K562 (cell line): ENCODE results near the gene CHST13. TPM values are rescaled to one million over a fixed set of nuclear protein-coding genes. Genes with fewer than 3 reads are reported as not detected.

ENCODE experiments used
- ATAC-seq: fragments of 200-7000 bp; cut with Tn5 transposase; 3 replicates; pipeline ENCODE4 v1.9.1; 2020; ENCODE audit warnings: moderate library complexity
- BruUV-seq: library from RNA; stranded (reverse); fragments of 400-500 nt; replicated peaks from 2 replicates; lab custom pipeline; 2021; lab: Mats Ljungman, UMichigan
- CTCF ChIA-PET: fragments of 300-600 bp; formaldehyde crosslinking; extraction: SDS; loops from one replicate; lab custom pipeline; 2021; ENCODE audit warnings: low intra/inter-chr PET ratio; lab: Yijun Ruan, JAX
- POLR2A ChIA-PET: fragments of 300-600, 350-650 bp; sonication (Branson Sonifier 250); formaldehyde crosslinking; extraction: SDS; loops from one replicate; lab custom pipeline; 2021; ENCODE audit warnings: antibody characterized with exemption, inconsistent platforms; lab: Yijun Ruan, JAX
- DNase-seq, 4 experiments: peaks; one replicate each; pipeline versions ENCODE4 v3.0.0 to v3.0.0-alpha.2; 2011 to 2018; ENCODE audit warnings: low spot score in 3 of 4, mixed read lengths in 3 of 4; ENCODE audit errors: extremely low read depth in 1 of 4
- FAIRE-seq: peaks from 2 replicates; lab custom pipeline; 2011; peaks lifted over from hg19 to GRCh38; lab: Jason Lieb, UNC
- H2AFZ ChIP-seq: 2 replicates; pipeline ENCODE4 v1.6.0; 2011; ENCODE audit warnings: low read depth, low read length, control low read depth, inconsistent platforms
- H3K27ac ChIP-seq: fragments of 200-600 bp; 3 replicates; pipeline ENCODE4 v1.8.0; 2011; ENCODE audit warnings: low read depth, mild to moderate bottlenecking, control low read depth, inconsistent platforms, low read length, moderate library complexity, mixed read lengths; ENCODE audit errors: extremely low read depth
- H3K27me3 ChIP-seq, 2 experiments: fragments of 300-600 bp in 1 of 2; 2 replicates in 1 of 2; 3 replicates in 1 of 2; pipeline versions ENCODE4 v1.6.0 to v1.8.0; 2011; ENCODE audit warnings: inconsistent platforms in 2 of 2, low read length in 2 of 2, mild to moderate bottlenecking in 1 of 2, mixed read lengths in 1 of 2, moderate library complexity in 1 of 2; ENCODE audit not compliant: control insufficient read depth in 2 of 2, insufficient read depth in 2 of 2
- H3K36me3 ChIP-seq: fragments of 300-600 bp; 3 replicates; pipeline ENCODE4 v1.8.0; 2011; ENCODE audit warnings: mild to moderate bottlenecking, low read length, inconsistent platforms; ENCODE audit not compliant: control insufficient read depth, insufficient read depth
- H3K4me1 ChIP-seq, 2 experiments: fragments of 200-600 bp in 1 of 2; replicated peaks in 1 of 2; 2 replicates in 1 of 2; 3 replicates in 1 of 2; pipeline versions ENCODE4 v1.5.1 to v1.8.0; 2011; ENCODE audit warnings: inconsistent platforms in 2 of 2, low read length in 2 of 2, mild to moderate bottlenecking in 1 of 2, mixed read lengths in 1 of 2, moderate library complexity in 1 of 2; ENCODE audit not compliant: control insufficient read depth in 2 of 2, insufficient read depth in 2 of 2
- H3K4me2 ChIP-seq: 2 replicates; pipeline ENCODE4 v1.6.1; 2011; ENCODE audit warnings: low read length, control low read depth, inconsistent platforms, mixed read lengths; ENCODE audit not compliant: insufficient read depth
- H3K4me3 ChIP-seq: fragments of 200-600 bp; sonication (generic), shearing (Covaris generic); 2 replicates; pipeline ENCODE4 v1.5.1; 2016; ENCODE audit warnings: control low read depth, inconsistent platforms
- H3K79me2 ChIP-seq: fragments of 200-600 bp; 3 replicates; pipeline ENCODE4 v1.8.0; 2011; ENCODE audit warnings: low read length, inconsistent platforms; ENCODE audit not compliant: control insufficient read depth, insufficient read depth
- H3K9ac ChIP-seq, 2 experiments: 2 replicates each; pipeline versions ENCODE4 v1.6.0 to v1.6.1; 2011; ENCODE audit warnings: low read depth in 2 of 2, low read length in 2 of 2, control low read depth in 1 of 2, inconsistent platforms in 1 of 2, mild to moderate bottlenecking in 1 of 2, mixed read lengths in 1 of 2; ENCODE audit not compliant: insufficient read depth in 1 of 2
- H3K9me1 ChIP-seq: one replicate; pipeline ENCODE4 v1.6.0; 2011; ENCODE audit warnings: inconsistent platforms, mild to moderate bottlenecking, low read length, moderate library complexity; ENCODE audit not compliant: control insufficient read depth, insufficient read depth
- H3K9me3 ChIP-seq: replicated peaks from 2 replicates; pipeline ENCODE4 v1.5.1; 2011; ENCODE audit warnings: low read depth, low read length, inconsistent platforms; ENCODE audit not compliant: control insufficient read depth, insufficient read depth
- H4K20me1 ChIP-seq: replicated peaks from 2 replicates; pipeline ENCODE4 v1.6.1; 2011; ENCODE audit warnings: low read length, inconsistent platforms, mixed read lengths; ENCODE audit not compliant: control insufficient read depth, insufficient read depth
- CEBPG ChIP-seq, 3 experiments: fragments of 200-800 bp in 1 of 3; sonication (Bioruptor generic) in 1 of 3; sonication (generic) in 1 of 3; formaldehyde crosslinking in 1 of 3; IDR thresholded peaks in 2 of 3; conservative IDR thresholded peaks in 1 of 3; 2 replicates each; pipeline versions ENCODE4 v1.6.1 to v1.8.0; 2016 to 2022; ENCODE audit warnings: missing compliant biosample characterization in 2 of 3, missing genetic modification characterization in 2 of 3, mild to moderate bottlenecking in 1 of 3, missing genetic modification reagents in 1 of 3
- DDX20 ChIP-seq: fragments of 450-650 bp; IDR thresholded peaks from 2 replicates; pipeline ENCODE4 v1.6.1; 2016; ENCODE audit warnings: missing genetic modification characterization, low read depth, mild to moderate bottlenecking, missing compliant biosample characterization, moderate library complexity
- EWSR1 ChIP-seq: fragments of 450-650 bp; IDR thresholded peaks from 2 replicates; pipeline ENCODE4 v1.6.1; 2018; ENCODE audit warnings: borderline replicate concordance, mild to moderate bottlenecking, low read depth, moderate library complexity; ENCODE audit not compliant: partially characterized antibody
- FOXJ2 ChIP-seq: fragments of 200-800 bp; sonication (Bioruptor generic); IDR thresholded peaks from 2 replicates; pipeline ENCODE4 v1.6.1; 2016; ENCODE audit warnings: missing genetic modification characterization, missing compliant biosample characterization
- HDAC2 ChIP-seq: fragments of 450-650 bp; IDR thresholded peaks from 2 replicates; pipeline ENCODE4 v1.6.1; 2016; ENCODE audit warnings: mild to moderate bottlenecking
- POLR2G ChIP-seq: fragments of 200-400 bp; formaldehyde crosslinking; IDR thresholded peaks from 2 replicates; pipeline ENCODE4 v1.6.1; 2017; ENCODE audit warnings: low read depth, mild to moderate bottlenecking, antibody characterized with exemption, low read length, moderate library complexity
- YBX1 ChIP-seq: fragments of 450-650 bp; IDR thresholded peaks from 2 replicates; pipeline ENCODE4 v1.7.1; 2016; ENCODE audit warnings: mild to moderate bottlenecking
- ZBTB8A ChIP-seq: fragments of 450-650 bp; IDR thresholded peaks from 2 replicates; pipeline ENCODE4 v1.6.1; 2018; ENCODE audit warnings: mild to moderate bottlenecking, moderate library complexity; ENCODE audit not compliant: partially characterized antibody
- ZNF253 ChIP-seq: fragments of 250-450 bp; sonication (Bioruptor Pico); conservative IDR thresholded peaks from 2 replicates; pipeline ENCODE4 v1.6.1; 2021; ENCODE audit warnings: mild to moderate bottlenecking
- WGBS: fragments of 100-300 bp; shearing (Covaris generic); methylation state at CpG from one replicate; pipeline ENCODE4 v1.1.6; 2016; ENCODE audit warnings: low coverage, mixed read lengths; ENCODE audit not compliant: insufficient coverage; ENCODE audit errors: missing lambda C conversion rate; 5-methylcytosine and 5-hydroxymethylcytosine counted together
- in situ Hi-C: fragments of 300-500 bp; cut with MboI; formaldehyde crosslinking; loops from 4 replicates; pipeline ENCODE4 v1.15.0; 2018; ENCODE audit warnings: inconsistent platforms, mixed read lengths
- intact Hi-C: fragments of 100-400 bp; cut with micrococcal nuclease; formaldehyde crosslinking; loops from 2 replicates; pipeline ENCODE4 v1.14.2; 2022
- polyA plus RNA-seq, 8 experiments: library from polyadenylated mRNA; depleted of rRNA in 4 of 8; stranded (reverse) in 5 of 8; unstranded in 3 of 8; fragments of >200 nt; fragmentation: Nextera tagmentation in 2 of 8; fragmentation: Illumina TruSeq in 1 of 8; extraction: Ambion mirVana in 2 of 8; extraction: Trizol in 1 of 8; gene quantifications; 2 replicates each; pipeline versions ENCODE4 v1.2.1 to v1.2.3, GENCODE V29; 2011 to 2014; ENCODE audit warnings: inconsistent platforms in 1 of 8, missing spikeins in 1 of 8
- total RNA-seq, 7 experiments: library from RNA; depleted of rRNA in 6 of 7; stranded (reverse); fragments of >200 nt in 6 of 7; fragmentation: Illumina TruSeq in 2 of 7; extraction: Trizol in 2 of 7; gene quantifications; 2 replicates each; pipeline versions ENCODE4 v1.2.1 to v1.2.3, GENCODE V29; 2011 to 2021; ENCODE audit warnings: low replicate concordance in 1 of 7

CHST13 gene
- total and polyA plus RNA-seq, 9 of the 15 experiments (the other 6 are each of a cell fraction or from before 2014, with no cell fraction given) = not detected

DNA sequence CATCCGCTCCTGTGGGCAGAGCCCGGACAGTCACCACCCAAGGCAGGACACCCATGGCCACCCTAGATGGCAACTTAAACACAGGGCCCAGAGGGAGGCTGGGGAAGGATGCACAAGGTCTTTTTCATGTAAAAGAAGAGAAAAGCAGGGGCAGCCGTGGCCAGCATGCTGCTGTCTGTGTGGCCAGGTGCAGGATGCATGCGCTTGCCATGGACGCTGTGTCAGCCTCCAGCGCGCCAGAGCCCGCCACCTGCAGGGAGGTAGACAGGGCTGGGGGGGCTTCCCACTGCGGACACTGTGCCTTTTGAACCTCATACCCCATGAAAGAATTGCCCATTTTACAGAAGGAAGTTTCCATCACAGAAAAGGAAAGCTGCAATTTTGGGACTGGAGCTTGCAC, 24.6 kb upstream of the CHST13 start:
- no peak for FAIRE-seq
- Histone ChIP-seq H3K27ac (no peak overlapping the region), H3K9ac (no peak overlapping the region), H3K9me1 (no peaks in the 10 kb centered on the region), H3K4me1 (no peaks in the 10 kb centered on the region), H3K9me3 (no peaks in the 10 kb centered on the region), H3K27me3 (peaks cover 0 to 20% of the 10 kb centered on the region in 2 experiments; a peak in 2 of 5 replicates), H2AFZ (no peak overlapping the region), H3K36me3 (no peaks in the 10 kb centered on the region), H3K4me3 (no peak overlapping the region), H3K79me2 (no peaks in the 10 kb centered on the region), H4K20me1 (no peaks in the 10 kb centered on the region; the same call in 1 of the 2 replicates), H3K4me2 (no peak overlapping the region)
- CTCF ChIA-PET = no interaction called here
- WGBS = 8% methylated on average over 9 of the region's 9 CpGs
- no peak for ATAC-seq
- DNase-seq = no peak
- TF ChIP-seq CEBPG (CRISPR knock-in tag; IDR thresholded peaks at IDR 0.05) (no peak), CEBPG (tag; conservative IDR thresholded peaks at IDR 0.05 in 1 of 2, IDR thresholded peaks at IDR 0.05 in 1 of 2) (no peak), YBX1 (no peak), POLR2G (no peak), DDX20 (tag) (no peak), FOXJ2 (tag) (no peak), HDAC2 (no peak), ZNF253 (CRISPR knock-in tag) (no peak), EWSR1 (no peak), ZBTB8A (no peak)
- no TSS peak for BruUV-seq
- POLR2A ChIA-PET = no interaction called here
- in situ Hi-C loops = no loop called here
- intact Hi-C loops = no loop called here
